ENCODE measurements around the gene ZFP69.

DNA sequence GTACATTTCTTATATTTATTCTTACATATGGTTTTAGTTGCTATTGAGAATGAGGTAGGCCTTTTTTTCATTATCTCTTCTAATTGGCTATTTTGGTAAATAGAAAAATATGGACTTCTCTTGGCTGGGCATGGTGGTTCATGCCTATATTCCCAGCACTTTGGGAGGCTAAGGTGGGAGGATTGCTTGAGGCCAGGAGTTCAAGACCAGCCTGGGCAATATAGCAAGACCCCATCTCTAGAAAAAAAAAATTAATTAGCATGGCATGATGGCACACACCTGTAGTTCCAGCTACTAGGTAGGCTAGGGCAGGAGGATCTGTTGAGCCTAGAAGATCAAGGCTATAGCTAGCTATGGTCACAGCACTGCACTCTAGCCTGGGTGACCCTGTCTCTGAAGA is 57.5 kb downstream of the ZFP69 start:
- no peak for TF ChIP-seq POLR2AphosphoS5 (IDR thresholded peaks at IDR 0.05)
- TF ChIP-seq, protein P1, sequence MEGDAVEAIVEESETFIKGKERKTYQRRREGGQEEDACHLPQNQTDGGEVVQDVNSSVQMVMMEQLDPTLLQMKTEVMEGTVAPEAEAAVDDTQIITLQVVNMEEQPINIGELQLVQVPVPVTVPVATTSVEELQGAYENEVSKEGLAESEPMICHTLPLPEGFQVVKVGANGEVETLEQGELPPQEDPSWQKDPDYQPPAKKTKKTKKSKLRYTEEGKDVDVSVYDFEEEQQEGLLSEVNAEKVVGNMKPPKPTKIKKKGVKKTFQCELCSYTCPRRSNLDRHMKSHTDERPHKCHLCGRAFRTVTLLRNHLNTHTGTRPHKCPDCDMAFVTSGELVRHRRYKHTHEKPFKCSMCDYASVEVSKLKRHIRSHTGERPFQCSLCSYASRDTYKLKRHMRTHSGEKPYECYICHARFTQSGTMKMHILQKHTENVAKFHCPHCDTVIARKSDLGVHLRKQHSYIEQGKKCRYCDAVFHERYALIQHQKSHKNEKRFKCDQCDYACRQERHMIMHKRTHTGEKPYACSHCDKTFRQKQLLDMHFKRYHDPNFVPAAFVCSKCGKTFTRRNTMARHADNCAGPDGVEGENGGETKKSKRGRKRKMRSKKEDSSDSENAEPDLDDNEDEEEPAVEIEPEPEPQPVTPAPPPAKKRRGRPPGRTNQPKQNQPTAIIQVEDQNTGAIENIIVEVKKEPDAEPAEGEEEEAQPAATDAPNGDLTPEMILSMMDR (IDR thresholded peaks at IDR 0.05 in 8 of 11, conservative IDR thresholded peaks at IDR 0.05 in 3 of 11), result no peak

Measured in spleen (tissue), 7 donors.